CD1c-positive myeloid dendritic cell (primary cell): ENCODE results near the gene ABHD5.
"Not testable (repeated sequence)": the region's sequence is repeated elsewhere in the genome, so short reads cannot be mapped to it uniquely, and the experiment has no call there.

ENCODE experiments used
- DNase-seq: peaks from one replicate; pipeline ENCODE4 v3.0.0-alpha.2; 2016; ENCODE audit errors: extremely low spot score

Gene ABHD5

DNA sequence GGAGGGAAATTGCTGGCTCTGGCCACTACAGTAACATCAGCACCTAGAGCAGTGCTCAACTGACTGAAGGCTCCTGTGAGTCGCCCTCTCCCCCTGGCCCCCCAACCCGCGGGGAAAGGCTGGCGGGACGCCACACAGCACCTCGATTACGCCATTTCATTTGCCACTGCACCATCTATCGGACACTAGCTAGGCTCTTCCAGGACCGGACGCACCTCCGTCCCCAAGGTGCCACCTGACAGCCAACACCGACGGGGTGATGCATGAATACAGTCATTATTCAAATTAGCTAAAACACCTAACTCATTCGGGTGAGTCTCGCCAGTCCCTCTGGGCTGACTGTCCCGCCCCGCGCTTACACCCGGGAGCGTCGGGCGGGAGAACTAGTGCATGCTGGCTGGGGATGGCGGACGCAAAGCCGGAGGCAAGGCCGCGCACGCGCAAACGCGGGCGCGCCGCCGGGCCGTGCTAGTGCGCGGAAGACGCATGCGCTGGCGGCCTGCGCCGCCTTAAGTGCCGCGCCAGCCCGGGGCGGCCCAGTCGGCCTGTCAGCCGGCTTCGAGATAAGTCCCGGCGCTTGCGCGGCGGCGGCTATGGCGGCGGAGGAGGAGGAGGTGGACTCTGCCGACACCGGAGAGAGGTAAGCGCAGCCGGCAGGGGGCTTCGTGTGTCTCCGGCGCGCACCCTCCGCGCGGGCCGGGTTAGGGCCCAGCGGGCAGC lies at the start of gene ABHD5:
Gene ABHD5, plus strand, starts transcription at position 539 of the 720 bp plus-strand sequence. Its CDS starts 55 bp downstream, at position 594.
- peak; percentile 98 for DNase-seq

DNA sequence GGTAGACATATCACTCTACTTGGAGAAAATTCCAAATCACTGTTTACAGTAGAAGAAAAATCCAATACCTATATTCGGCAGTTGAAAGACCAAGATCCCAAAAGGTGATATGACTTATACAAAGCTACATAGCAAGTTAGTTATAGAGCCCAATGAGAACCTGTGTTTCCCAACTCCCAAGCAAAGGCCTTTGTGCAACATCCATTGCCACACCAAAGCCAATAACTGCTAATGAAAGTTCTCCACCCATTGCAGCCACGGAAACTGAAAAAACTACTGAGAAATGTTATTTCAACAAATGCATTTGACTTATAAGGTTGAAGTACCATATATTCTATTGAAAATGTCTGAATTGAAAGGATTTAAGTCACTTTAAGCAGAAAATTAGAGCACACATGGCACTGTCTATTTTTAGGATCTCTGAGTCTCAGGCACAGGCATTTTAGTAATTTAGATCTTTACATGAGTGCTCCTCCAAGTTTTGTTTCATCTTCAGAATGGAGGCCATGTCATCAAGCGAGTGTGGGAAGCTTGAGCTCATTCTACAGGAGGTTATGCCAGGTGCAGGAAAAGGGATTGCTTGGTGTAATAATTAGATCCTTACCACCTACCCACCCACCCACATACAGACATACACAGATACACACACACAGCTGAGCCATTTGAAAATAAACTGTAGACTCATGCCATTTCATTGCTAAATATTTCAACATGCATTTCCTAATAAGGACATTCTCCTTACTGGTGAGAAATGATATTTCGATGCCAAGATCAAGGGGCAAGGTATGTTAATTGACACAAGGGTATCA lies 49.2 kb upstream of the ABHD5 start:
- DNase-seq: peak; percentile 2

DNA sequence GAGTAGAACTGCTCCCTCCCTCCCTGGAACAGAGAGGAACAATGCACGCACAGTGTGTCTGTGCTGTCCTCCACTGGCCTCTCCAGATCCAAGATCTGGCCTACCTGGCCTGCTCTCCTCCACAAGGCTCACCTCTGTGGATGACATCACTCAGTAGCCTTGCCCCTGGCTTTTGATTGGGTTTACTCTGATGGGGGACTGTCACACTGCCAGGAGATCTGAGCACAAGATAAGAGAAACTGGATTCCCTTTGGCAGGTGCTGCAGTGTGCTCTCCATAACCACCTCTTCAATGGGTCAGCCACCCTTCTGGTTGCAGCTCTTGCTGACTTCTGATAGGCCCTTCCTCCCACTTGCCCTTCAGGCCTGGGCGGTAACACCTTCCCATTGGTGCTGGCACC lies 46.3 kb upstream of the ABHD5 start:
- no peak for DNase-seq

DNA sequence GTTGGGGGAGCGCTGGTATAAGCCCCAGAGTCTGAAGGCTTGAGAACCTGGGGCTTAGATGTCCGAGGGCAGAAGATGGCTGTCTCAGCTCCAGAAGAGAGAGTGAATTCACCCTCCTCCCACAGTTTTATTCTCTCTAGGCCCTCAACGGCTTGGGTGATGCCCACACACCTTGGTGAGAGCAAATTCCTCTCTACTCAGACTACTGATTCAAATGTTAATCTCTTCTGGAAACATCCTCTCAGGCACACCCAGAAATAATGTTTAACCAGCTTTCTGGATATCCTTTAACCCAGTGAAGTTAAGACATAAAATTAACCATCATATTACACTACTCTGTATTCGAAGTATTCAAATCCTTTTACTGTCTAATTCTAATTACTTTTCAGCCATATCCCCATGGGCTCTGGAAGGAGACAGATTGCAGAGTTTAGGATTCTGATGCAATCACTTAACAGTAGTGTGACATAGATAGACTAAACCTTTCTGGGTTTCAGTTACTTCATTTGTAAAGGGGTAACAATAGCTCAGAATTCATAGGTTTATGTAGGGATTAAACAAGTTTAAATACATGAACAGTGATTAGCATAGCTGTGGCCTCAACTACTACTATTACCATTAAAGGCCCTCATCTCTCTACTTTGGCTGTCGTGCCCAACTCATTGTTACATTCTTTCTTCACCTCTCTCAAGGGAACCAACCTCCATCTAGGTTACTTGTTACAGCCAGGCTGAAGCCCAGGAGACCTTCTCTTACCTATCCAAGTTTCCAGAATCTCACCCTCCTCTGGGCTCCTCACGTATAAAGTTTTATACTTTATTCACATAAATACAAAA lies 43.2 kb upstream of the ABHD5 start:
- DNase-seq: no peak

DNA sequence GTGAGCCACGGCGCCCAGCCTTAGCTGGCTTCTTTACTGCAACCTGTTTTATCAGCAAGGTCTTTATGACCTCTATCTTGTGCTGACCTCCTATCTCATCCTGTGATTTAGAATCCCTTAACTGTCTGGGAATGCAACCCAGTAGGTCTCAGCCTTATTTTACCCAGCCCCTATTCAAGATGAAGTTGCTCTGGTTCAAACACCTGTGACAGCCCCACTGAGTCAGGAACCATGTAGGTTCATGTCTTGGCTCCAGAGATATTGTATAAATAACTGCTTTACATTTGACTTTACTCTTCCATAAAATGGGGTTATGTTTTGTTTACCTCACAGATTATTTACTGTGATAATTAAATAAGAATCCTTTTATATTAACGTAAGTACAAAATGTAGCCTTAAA lies 41.8 kb upstream of the ABHD5 start:
- DNase-seq: no peak

DNA sequence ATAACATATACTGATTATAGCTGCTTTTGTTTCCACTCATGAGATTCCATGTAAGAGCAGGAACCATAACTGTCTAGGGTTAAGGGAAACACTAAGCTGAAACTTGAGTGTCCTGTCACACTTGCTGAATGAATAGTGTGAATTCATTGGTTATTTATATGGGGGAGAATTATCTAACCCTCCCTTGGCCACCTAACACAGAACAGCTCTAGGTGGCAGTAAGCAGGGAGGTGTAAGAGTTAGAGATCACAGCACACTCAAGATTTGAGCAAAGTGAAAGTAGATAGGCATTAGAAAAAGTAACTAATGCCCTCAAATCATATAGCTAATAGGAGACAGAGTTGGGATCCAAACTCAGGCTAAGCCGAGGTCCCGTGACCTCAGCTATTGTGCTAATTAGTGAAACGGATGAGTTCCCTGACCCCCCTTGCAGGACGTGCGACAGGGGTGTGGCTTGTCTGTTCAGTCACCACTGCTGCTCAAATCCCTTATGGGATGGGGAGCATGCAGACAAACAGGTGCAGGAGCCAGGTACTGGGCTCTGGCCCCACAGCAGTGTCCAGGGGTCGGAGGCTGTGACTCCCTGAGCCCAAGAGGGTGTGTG lies 41.3 kb upstream of the ABHD5 start:
- no peak for DNase-seq

DNA sequence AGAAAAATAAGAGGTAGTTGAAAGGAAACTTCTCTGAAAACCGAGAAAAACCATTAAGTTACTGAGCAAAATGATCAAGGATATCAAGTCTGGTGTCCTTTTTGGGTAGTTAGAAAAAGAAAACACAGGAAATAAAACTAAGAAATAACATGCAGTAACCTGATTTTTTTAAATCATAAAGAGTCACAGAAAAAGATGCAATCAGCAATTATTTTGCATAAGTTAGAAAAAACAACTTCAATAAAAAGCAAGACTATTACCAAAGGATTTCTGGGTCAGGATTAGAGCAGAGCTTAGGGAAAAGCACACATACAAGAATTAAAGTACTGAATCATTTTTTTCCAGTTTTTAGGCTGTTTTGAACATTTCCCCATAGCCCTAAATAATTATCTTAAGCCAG lies 40.4 kb upstream of the ABHD5 start:
- DNase-seq: no peak

DNA sequence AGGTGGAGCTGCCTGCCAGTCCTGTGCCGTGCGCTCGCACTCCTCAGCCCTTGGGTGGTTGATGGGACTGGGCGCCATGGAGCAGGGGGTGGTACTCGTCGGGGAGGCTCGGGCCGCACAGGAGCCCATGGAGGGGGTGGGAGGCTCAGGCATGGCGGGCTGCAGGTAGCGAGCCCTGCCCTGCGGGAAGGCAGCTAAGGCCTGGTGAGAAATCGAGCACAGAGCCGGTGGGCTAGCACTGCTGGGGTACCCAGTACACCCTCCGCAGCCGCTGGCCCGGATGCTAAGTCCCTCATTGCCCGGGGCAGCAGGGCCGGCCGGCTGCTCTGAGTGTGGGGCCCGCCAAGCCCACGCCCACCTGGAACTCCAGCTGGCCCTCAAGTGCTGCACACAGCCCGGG lies 34.3 kb upstream of the ABHD5 start:
- DNase-seq: not testable (repeated sequence)

DNA sequence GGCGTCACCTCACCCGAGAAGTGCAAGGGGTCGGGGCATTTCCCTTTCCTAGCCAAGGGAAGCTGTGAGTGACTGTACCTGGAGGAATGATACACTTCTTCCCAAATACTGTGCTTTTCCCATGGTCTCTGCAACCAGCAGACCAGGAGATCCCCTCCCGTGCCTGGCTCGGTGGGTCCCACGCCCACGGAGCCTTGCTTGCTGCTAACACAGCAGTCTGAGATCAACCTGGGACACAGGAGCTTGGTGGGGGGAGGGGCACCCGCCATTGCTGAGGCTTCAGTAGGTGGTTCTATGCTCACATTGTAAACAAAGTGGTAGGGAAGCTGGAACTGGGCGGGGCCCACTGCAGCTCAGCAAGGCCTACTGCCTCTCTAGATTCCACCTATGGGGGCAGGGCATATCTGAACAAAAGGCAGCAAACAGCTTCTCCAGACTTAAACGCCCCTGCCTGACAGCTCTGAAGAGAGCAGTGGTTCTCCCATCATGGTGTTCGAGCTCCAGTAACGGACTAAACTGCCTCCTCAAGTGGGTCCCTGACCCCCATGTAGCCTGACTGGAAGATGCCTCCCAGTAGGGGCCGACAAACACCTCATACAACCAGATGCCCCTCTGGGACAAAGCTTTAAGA lies 31.4 kb upstream of the ABHD5 start:
- no peak for DNase-seq

DNA sequence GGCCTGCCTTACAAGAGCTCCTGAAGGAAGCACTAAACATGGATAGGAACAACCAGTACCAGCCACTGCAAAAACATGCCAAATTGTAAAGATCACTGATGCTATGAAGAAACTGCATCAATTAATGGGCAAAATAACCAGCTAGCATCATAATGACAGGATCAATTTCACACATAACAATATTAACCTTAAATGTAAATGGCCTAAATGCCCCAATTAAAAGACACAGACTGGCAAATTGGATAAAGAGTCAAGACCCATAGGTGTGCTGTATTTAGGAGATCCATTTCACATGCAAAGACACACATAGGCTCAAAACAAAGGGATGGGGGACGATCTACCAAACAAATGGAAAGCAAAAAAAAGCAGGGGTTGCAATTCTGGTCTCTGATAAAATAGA lies 29.4 kb upstream of the ABHD5 start:
- not testable (repeated sequence) for DNase-seq

DNA sequence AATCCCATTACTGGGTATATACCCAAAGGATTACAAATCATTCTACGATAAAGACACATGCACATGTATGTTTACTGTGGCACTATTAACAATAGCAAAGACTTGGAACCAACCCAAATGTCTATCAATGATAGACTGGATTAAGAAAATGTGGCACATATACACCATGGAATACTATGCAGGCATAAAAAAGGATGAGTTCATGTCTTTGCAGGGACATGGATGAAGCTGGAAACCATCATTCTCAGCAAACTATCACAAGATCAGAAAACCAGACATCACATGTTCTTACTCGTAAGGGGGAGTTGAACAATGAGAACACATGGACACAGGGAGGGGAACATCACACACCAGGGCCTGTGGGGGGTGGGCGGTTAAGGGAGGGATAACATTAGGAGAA lies 25.7 kb upstream of the ABHD5 start:
- not testable (repeated sequence) for DNase-seq

DNA sequence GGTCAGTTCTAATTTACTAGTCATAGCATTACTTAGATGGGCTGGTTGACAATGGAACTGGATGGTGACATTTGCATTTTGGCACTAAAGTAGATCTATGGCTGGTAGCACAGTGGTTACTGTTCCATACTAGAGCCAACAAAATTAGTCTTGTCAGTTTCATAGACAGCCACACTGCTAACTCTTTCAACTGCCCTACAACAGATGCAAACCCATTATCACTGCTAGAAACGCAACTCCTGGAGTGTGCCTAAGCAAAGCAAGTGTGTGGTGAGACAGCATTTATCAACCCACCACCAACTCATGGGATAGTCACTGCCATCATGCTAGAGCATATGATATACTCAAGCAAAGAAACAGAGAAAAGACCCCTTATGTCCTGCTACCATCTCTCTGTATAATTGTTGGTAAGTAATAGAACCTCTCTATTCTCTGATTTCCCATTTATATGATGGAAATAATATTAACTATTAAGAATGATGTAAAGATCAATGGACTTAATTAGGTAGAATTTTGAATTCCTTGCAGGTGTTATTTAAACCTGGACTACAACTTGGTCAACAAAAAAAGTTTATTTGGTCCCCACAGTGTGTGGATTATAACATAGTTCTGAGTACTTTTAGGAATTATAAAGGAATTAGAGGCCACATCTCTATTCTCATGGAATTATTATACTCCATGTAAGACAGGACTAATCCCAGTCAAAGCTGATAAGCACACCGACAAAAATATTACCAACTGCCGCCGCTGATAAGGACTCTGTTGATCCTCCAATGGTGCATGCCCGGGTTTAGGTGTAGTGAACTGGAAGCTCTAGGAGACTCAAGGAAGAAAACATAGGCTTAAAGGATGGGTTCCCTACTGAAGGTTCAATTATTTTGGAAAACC lies 19.9 kb upstream of the ABHD5 start:
- no peak for DNase-seq

DNA sequence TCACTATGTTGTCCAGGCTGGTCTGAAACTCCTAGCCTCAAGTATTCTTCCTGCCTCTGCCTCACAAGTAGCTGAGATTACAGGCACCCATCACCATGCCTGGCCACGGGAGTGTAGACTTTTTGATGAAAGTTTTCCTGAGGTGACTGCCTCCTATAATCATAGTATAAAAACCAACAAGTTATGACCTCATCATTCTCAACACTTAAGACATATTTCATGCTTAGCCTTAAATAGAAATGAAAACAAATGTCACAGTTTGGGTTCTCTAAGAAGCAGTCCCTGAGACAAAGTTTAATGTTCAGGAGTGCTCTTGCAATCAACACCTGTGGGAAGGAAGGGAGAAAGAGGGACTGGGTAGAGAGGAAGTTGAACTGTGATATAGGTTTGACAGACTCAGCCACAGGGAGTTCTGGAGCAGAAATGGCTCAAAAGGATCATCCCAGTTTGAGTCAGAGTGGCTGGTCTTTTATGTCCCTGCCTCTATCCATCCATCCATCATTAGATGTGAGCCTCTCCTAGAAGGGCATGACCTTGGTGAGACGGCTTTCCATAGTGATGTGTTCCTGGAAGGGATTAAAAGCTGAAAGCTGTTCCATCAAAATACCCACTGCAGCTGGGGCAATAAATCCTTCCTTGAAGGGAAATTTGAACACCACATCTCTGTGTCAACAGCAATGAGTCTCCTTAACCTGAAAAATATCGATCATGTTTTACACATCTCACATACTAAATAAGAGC lies 16.2 kb upstream of the ABHD5 start:
- no peak for DNase-seq

DNA sequence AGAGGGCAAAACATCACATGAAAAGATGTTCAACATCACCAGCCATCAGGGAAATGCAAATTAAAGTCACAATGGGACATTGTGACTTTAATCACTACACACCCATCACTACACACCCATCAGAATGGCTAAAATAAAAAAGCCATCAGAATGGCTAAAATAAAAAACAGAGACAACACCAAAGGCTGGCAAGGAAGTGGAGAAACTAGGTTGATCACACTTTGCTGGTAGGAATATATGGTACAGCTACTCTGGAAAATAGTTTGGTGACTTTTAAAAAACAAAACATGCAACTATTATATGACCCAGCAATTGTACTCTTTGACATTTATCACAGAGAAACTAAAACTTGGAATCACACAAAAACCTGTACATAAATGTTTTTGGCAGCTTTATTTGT lies 15.1 kb upstream of the ABHD5 start:
- no peak for DNase-seq

DNA sequence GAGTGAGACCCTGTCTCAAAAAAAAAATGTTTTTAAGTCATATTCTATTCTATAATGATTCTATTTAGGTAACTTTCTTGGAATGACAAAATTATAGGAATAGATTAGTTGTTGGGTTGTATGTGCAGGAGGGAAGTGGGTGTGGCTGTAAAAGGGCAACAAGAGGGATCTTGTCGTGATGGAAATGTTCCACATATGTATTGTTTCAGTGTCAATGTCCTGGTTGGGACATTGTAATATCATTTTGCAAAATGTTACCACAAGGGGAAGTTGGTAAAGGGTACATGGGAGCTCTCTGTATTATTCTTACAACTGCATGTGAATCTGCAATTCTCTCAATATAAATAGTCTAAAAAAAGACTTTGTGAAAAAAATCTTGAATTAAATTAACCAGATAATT lies 14.3 kb upstream of the ABHD5 start:
- no peak for DNase-seq

DNA sequence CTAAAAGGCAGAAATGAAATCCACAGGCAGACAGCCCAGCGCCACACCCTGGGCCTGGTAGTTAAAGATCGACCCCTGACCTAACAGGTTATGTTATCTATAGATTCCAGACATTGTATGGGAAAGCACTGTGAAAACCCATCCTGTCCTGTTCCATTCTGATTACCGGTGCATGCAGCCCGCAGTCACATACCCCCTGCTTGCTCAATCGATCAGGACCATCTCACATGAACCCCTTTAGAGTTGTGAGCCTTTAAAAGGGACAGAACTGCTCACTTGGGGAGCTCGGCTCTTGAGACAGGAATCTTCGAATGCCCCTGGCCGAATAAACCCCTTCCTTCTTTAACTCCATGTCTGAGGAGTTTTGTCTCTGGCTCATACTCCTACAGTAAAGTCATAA lies 12.4 kb upstream of the ABHD5 start:
- not testable (repeated sequence) for DNase-seq

DNA sequence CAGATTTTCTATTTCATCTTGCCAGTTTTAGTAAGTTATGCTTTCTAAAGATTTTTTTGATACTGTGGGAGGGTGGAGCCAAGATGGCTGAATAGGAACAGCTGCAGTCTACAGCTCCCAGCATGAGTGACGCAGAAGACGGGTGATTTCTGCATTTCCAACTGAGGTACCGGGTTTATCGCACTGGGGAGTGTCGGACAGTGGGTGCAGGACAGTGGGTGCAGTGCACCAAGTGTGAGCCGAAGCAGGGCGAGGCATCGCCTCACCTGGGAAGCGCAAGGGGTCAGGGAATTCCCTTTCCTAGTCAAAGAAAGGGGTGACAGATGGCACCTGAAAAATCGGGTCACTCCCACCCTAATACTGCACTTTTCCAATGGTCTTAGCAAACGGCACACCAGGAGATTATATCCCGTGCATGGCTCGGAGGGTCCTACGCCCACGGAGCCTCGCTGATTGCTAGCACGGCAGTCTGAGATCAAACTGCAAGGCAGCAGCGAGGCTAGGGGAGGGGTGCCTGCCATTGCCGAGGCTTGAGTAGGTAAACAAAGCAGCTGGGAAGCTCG lies 11.8 kb upstream of the ABHD5 start:
- DNase-seq: not testable (repeated sequence)

DNA sequence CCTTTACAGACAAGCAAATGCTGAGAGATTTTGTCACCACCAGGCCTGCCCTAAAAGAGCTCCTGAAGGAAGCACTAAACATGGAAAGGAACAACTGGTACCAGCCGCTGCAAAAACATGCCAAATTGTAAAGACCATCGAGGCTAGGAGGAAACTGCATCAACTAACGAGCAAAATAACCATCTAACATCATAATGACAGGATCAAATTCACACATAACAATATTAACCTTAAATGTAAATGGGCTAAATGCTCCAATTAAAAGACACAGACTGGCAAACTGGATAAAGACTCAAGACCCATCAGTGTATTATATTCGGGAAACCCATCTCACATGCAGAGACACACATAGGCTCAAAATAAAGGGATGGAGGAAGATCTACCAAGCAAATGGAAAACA lies 9.9 kb upstream of the ABHD5 start:
- not testable (repeated sequence) for DNase-seq

DNA sequence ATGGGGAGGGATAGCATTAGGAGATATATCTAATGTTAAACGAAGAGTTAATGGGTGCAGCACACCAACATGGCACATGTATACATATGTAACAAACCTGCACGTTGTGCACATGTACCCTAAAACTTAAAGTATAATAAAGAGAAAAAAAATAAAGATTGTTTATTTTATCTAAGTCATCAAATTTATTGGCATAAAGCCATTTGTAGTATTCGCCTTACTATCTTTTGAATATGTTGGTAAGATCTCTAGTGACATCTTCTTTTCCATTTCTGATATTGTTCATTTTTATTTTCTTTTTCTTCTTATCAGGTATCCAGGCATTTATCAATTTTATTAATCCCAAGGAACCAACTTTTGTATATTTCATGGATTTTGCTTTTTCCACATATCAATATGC lies 5.8 kb upstream of the ABHD5 start:
- DNase-seq: no peak
